ENCODE data around the gene PTPRE. TPM values are rescaled to one million over a fixed set of nuclear protein-coding genes. Genes with fewer than 3 reads are reported as not detected.

Gene PTPRE
- total and polyA plus RNA-seq, 9 donors, result 3.3 to 6.3 (median 4.4) TPM

- no peaks in the 10 kb centered on the region for H3K27me3 ChIP-seq (ENCODE audit: control insufficient read depth, insufficient read depth, low read length)
- H3K4me3 ChIP-seq (ENCODE audit: low read length), result no peak overlapping the region
- 97% methylated on average over 7 of the region's 10 CpGs for WGBS (ENCODE audit: insufficient coverage)
- H3K36me3 ChIP-seq (ENCODE audit: control insufficient read depth, insufficient read depth, low read length), result peaks cover 52% of the 10 kb centered on the region
- no peak overlapping the region for H3K27ac ChIP-seq (ENCODE audit: low read length)
- no peaks in the 10 kb centered on the region for H3K9me3 ChIP-seq (replicated peaks; ENCODE audit: control insufficient read depth, low read depth, low read length)
- H3K4me1 ChIP-seq (ENCODE audit: control insufficient read depth, insufficient read depth, low read length), result peaks cover 12% of the 10 kb centered on the region
- DNase-seq, result no peak
Observed at GRCh38 chr10:128098631-128099030, 191.7 kb downstream of the PTPRE start.

- H3K4me3 ChIP-seq (ENCODE audit: low read length), result no peak overlapping the region
- H3K36me3 ChIP-seq (ENCODE audit: control insufficient read depth, insufficient read depth, low read length), result peaks cover 65% of the 10 kb centered on the region
- DNase-seq, result no peak
- H3K27me3 ChIP-seq (ENCODE audit: control insufficient read depth, insufficient read depth, low read length), result no peaks in the 10 kb centered on the region
- WGBS (ENCODE audit: insufficient coverage), result 90% methylated on average over 8 of the region's 10 CpGs
- no peaks in the 10 kb centered on the region for H3K9me3 ChIP-seq (replicated peaks; ENCODE audit: control insufficient read depth, low read depth, low read length)
- H3K27ac ChIP-seq (ENCODE audit: low read length), result no peak overlapping the region
- H3K4me1 ChIP-seq (ENCODE audit: control insufficient read depth, insufficient read depth, low read length), result peaks cover 12% of the 10 kb centered on the region
Observed at GRCh38 chr10:128099901-128100300, 193.0 kb downstream of the PTPRE start.

DNA sequence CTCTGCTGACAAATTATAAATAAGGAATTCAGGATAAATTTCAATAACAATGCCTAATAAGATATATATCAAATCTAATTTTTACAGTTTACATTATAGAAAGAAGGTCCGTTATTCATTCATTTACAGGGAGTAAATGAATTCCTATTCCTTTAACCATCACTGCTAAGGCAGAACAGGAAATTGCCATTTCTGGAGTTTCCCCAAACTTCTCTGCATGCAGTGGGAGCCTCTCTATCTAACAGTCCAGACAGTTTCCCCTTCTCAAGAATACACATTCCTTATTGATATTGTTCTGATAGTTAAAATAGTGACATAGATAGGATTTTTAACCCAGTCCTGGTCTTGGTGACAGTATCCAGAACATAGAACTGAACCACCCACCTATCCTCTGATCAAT is 195.0 kb downstream of the PTPRE start:
- H3K4me1 ChIP-seq (ENCODE audit: control insufficient read depth, insufficient read depth, low read length), result no peaks in the 10 kb centered on the region

DNA sequence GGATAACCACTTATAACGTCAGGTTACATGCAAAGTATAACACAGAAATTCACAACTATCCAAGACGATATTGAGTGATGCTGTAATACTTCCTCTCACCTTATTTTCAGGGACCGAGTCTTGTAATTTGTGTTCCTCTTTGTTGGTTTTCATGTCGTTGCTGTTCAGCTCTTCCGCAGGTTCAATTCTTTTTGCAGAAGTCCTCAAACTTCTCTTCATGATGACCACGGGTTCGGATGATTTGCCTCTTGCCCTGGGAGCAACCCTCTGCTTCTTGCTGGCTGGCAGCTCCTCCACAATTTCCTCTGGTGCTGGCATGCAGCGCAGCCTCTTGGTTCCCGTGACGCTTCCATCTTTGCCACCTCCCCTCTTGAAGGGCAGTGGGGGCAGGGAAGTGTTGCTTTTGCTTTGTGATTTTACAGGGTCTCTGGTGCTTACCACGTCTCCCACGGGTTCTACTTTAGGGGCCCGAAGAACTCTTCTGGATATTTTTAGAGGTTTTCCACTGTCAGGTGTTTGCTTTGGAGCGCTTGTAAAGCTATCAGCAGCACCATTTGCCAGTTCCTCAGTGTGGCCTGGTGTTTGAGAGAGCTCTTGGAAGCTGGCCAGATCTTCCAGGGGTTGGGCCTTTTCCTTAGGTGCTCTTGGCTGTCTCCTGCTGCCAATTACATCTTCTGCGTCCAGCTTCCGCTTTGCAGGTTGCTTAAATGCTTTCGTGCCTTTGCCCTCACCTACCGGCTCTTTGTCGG is 195.8 kb downstream of the PTPRE start:
- no peaks in the 10 kb centered on the region for H3K9me3 ChIP-seq (replicated peaks; ENCODE audit: control insufficient read depth, low read depth, low read length)
- H3K4me3 ChIP-seq (ENCODE audit: low read length), result no peak overlapping the region
- WGBS (ENCODE audit: insufficient coverage), result 89% methylated on average over 12 of the region's 19 CpGs
- no peaks in the 10 kb centered on the region for H3K27me3 ChIP-seq (ENCODE audit: control insufficient read depth, insufficient read depth, low read length)
- H3K4me1 ChIP-seq (ENCODE audit: control insufficient read depth, insufficient read depth, low read length), result no peaks in the 10 kb centered on the region
- H3K36me3 ChIP-seq (ENCODE audit: control insufficient read depth, insufficient read depth, low read length), result peaks cover 83% of the 10 kb centered on the region
- no peak for DNase-seq
- H3K27ac ChIP-seq (ENCODE audit: low read length), result no peak overlapping the region

More for the DNA sequence above, 195.0 kb downstream of the PTPRE start:
- Histone ChIP-seq H3K4me3 (ENCODE audit: low read length) (no peak overlapping the region), H3K27ac (ENCODE audit: low read length) (no peak overlapping the region), H3K36me3 (ENCODE audit: control insufficient read depth, insufficient read depth, low read length) (peaks cover 79% of the 10 kb centered on the region), H3K27me3 (ENCODE audit: control insufficient read depth, insufficient read depth, low read length) (no peaks in the 10 kb centered on the region), H3K9me3 (replicated peaks; ENCODE audit: control insufficient read depth, low read depth, low read length) (no peaks in the 10 kb centered on the region)
- no peak for DNase-seq
- WGBS (ENCODE audit: insufficient coverage), result no CpG with 5 or more reads among the region's 1 CpG

DNA sequence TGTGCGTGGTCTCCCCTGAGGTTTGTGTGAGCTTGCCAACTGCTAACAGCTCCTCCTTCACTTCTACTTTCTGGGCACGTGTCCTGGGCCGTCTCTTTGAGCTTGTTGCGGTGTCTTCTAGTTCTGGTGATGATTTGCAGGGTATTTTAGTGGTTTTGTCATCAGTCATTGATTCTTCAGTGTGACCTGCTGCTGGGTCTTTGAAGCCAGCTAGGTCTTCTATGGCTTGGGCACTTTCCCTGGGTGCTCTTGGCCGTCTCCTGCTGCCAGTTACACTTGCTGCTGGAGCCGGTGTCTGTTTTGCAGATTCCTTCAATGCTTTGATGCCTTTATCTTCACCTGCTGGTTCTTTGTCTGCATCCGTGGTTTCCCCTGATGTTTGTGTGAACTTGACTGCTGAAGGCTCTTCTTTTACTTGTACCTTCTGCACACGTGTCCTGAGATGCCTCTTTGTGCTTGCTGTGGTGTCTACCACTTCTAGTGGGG is 196.4 kb downstream of the PTPRE start:
- Histone ChIP-seq H3K27me3 (ENCODE audit: control insufficient read depth, insufficient read depth, low read length) (no peaks in the 10 kb centered on the region), H3K36me3 (ENCODE audit: control insufficient read depth, insufficient read depth, low read length) (peaks cover 83% of the 10 kb centered on the region), H3K4me1 (ENCODE audit: control insufficient read depth, insufficient read depth, low read length) (no peaks in the 10 kb centered on the region), H3K9me3 (replicated peaks; ENCODE audit: control insufficient read depth, low read depth, low read length) (no peaks in the 10 kb centered on the region), H3K27ac (ENCODE audit: low read length) (no peak overlapping the region), H3K4me3 (ENCODE audit: low read length) (no peak overlapping the region)
- DNase-seq, result no peak
- WGBS (ENCODE audit: insufficient coverage), result 88% methylated on average over 3 of the region's 8 CpGs

DNA sequence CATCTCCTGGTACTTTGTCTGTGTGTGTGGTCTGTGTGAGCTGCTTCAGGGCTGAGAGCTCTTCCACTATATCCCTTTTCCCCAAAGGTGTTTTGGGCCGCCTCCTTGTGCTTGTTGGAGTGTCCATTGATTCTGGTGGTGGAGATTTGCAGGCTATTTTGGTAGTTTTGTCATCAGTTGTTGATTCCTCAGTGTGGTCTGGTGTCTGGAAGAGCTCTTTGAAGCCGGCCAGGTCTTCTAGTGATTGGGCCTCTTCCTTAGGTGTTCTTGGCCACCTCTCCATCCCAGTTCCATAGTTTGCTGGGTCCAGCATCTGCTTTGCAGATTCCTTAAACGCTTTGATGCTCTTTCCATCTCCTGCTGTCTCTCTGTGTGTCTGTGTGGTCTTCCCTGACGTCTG is 198.5 kb downstream of the PTPRE start:
- Histone ChIP-seq H3K9me3 (replicated peaks; ENCODE audit: control insufficient read depth, low read depth, low read length) (no peaks in the 10 kb centered on the region), H3K4me1 (ENCODE audit: control insufficient read depth, insufficient read depth, low read length) (no peaks in the 10 kb centered on the region), H3K27ac (ENCODE audit: low read length) (no peak overlapping the region), H3K27me3 (ENCODE audit: control insufficient read depth, insufficient read depth, low read length) (no peaks in the 10 kb centered on the region), H3K4me3 (ENCODE audit: low read length) (no peak overlapping the region), H3K36me3 (ENCODE audit: control insufficient read depth, insufficient read depth, low read length) (peaks cover 83% of the 10 kb centered on the region)
- WGBS (ENCODE audit: insufficient coverage), result 100% methylated on average over 1 of the region's 4 CpGs
- DNase-seq, result no peak

GRCh38 chr10:128109707-128110106 is 202.8 kb downstream of the PTPRE start:
- peaks cover 78% of the 10 kb centered on the region for H3K36me3 ChIP-seq (ENCODE audit: control insufficient read depth, insufficient read depth, low read length)
- no peak overlapping the region for H3K27ac ChIP-seq (ENCODE audit: low read length)
- no peak for DNase-seq
- no CpG with 5 or more reads among the region's 4 CpGs for WGBS (ENCODE audit: insufficient coverage)
- no peaks in the 10 kb centered on the region for H3K9me3 ChIP-seq (replicated peaks; ENCODE audit: control insufficient read depth, low read depth, low read length)
- no peak overlapping the region for H3K4me3 ChIP-seq (ENCODE audit: low read length)
- no peaks in the 10 kb centered on the region for H3K4me1 ChIP-seq (ENCODE audit: control insufficient read depth, insufficient read depth, low read length)
- H3K27me3 ChIP-seq (ENCODE audit: control insufficient read depth, insufficient read depth, low read length), result no peaks in the 10 kb centered on the region

GRCh38 chr10:128110339-128110738 is 203.4 kb downstream of the PTPRE start:
- Histone ChIP-seq H3K27ac (ENCODE audit: low read length) (no peak overlapping the region), H3K9me3 (replicated peaks; ENCODE audit: control insufficient read depth, low read depth, low read length) (no peaks in the 10 kb centered on the region), H3K36me3 (ENCODE audit: control insufficient read depth, insufficient read depth, low read length) (peaks cover 78% of the 10 kb centered on the region), H3K4me3 (ENCODE audit: low read length) (no peak overlapping the region), H3K27me3 (ENCODE audit: control insufficient read depth, insufficient read depth, low read length) (no peaks in the 10 kb centered on the region), H3K4me1 (ENCODE audit: control insufficient read depth, insufficient read depth, low read length) (no peaks in the 10 kb centered on the region)
- no CpG with 5 or more reads among the region's 3 CpGs for WGBS (ENCODE audit: insufficient coverage)
- no peak for DNase-seq

DNA sequence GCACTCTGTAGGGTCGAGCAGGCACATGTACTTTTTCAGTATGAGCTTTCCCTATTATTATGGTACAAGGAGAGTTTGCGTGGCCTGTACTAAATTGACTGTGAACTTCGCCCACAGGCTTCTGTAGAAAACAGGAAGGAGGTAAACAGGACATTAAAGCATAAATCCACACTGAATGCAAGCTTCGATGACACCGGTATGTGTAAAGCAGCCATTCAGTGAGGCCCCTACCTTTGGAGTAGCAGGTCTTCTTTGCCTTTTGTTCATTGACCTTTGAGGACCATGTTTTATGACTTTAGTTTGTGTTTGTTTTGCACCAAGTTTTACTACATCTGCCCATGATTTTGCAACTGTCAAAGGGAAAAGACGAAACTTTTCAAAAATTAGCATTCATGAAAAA is 204.8 kb downstream of the PTPRE start:
- Histone ChIP-seq H3K4me1 (ENCODE audit: control insufficient read depth, insufficient read depth, low read length) (no peaks in the 10 kb centered on the region), H3K27me3 (ENCODE audit: control insufficient read depth, insufficient read depth, low read length) (no peaks in the 10 kb centered on the region), H3K27ac (ENCODE audit: low read length) (no peak overlapping the region), H3K36me3 (ENCODE audit: control insufficient read depth, insufficient read depth, low read length) (peaks cover 71% of the 10 kb centered on the region), H3K4me3 (ENCODE audit: low read length) (no peak overlapping the region), H3K9me3 (replicated peaks; ENCODE audit: control insufficient read depth, low read depth, low read length) (no peaks in the 10 kb centered on the region)
- DNase-seq, result no peak
- 100% methylated on average over 1 of the region's 6 CpGs for WGBS (ENCODE audit: insufficient coverage)

GRCh38 chr10:128113026-128113425 is 206.1 kb downstream of the PTPRE start:
- H3K4me3 ChIP-seq (ENCODE audit: low read length), result no peak overlapping the region
- WGBS (ENCODE audit: insufficient coverage), result 83% methylated on average over 4 of the region's 13 CpGs
- H3K36me3 ChIP-seq (ENCODE audit: control insufficient read depth, insufficient read depth, low read length), result peaks cover 63% of the 10 kb centered on the region
- H3K9me3 ChIP-seq (replicated peaks; ENCODE audit: control insufficient read depth, low read depth, low read length), result no peaks in the 10 kb centered on the region
- no peak for DNase-seq
- no peaks in the 10 kb centered on the region for H3K27me3 ChIP-seq (ENCODE audit: control insufficient read depth, insufficient read depth, low read length)
- H3K27ac ChIP-seq (ENCODE audit: low read length), result no peak overlapping the region
- no peaks in the 10 kb centered on the region for H3K4me1 ChIP-seq (ENCODE audit: control insufficient read depth, insufficient read depth, low read length)
